Muscle of leg (tissue), 11 donors: Measurements from ENCODE around the gene AQP1. TPM values are rescaled to one million over a fixed set of nuclear protein-coding genes. Genes with fewer than 3 reads are reported as not detected.

ENCODE experiments used
- DNase-seq: peaks from one replicate; pipeline ENCODE4 v3.0.0; 2013
- H3K27ac ChIP-seq: one replicate; pipeline ENCODE4 v1.5.1; 2013; ENCODE audit warnings: mild to moderate bottlenecking, low read length, control low read depth
- H3K27me3 ChIP-seq: one replicate; pipeline ENCODE4 v1.6.1; 2013; ENCODE audit warnings: low read length; ENCODE audit not compliant: control insufficient read depth, insufficient read depth
- H3K36me3 ChIP-seq: one replicate; pipeline ENCODE4 v1.6.1; 2013; ENCODE audit warnings: low read length; ENCODE audit not compliant: control insufficient read depth, insufficient read depth
- H3K4me1 ChIP-seq: one replicate; pipeline ENCODE4 v1.6.1; 2013; ENCODE audit warnings: low read length; ENCODE audit not compliant: control insufficient read depth, insufficient read depth
- H3K4me3 ChIP-seq: one replicate; pipeline ENCODE4 v1.5.1; 2013; ENCODE audit warnings: low read length, control low read depth
- H3K9me3 ChIP-seq: replicated peaks from 2 replicates; pipeline ENCODE4 v1.6.1; 2013; ENCODE audit warnings: low read depth, low read length; ENCODE audit not compliant: control insufficient read depth
- WGBS: methylation state at CpG from one replicate; pipeline ENCODE4 v1.1.5; 2013; ENCODE audit warnings: missing lambda C conversion rate; ENCODE audit not compliant: insufficient coverage; 5-methylcytosine and 5-hydroxymethylcytosine counted together
- polyA plus RNA-seq, 8 donors: library from polyadenylated mRNA; unstranded; fragments of 120-200 nt; gene quantifications; one replicate each; pipeline versions ENCODE4 v1.2.1 to v1.2.3, GENCODE V29; 2013; ENCODE audit warnings: inconsistent platforms in 1 of 8, low replicate concordance in 1 of 8; ENCODE audit not compliant: insufficient read length in 8 of 8, insufficient read depth in 1 of 8
- total RNA-seq: library from RNA; stranded (reverse); fragments of 120-200 nt; gene quantifications from one replicate; pipeline ENCODE4 v1.2.4, GENCODE V29; 2013

The AQP1 gene
- total and polyA plus RNA-seq, 9 donors, result 76.5 to 109 (median 87.6) TPM

DNA sequence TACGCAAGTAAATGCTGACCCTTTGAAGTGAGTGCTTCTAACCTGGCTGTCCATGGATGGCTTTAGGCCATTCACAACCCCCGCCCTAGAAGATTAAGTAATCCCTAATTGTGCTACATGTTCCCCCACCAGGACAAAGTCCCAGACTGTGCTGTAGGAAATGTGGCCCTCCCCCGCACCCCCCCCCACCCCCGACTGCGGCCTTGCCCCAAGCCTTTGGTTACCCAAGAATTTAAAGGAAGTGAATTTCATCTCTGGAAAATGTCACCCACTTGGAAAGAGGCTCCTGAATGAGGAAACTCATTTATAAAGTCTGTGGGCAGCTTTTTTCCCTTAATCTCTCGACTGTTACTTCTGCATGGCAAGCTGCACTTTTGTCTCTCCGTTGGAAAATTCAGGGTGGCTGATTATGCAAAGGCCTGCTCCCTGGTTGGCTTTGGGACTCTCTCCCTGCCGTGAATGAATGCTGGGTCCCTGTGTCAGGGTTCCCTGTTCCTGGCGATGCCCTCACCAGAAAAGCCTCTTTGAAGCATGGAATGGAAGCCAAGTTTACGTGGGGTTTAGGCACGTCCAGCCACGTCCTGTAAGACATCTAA, 31.4 kb upstream of the AQP1 start:
- Histone ChIP-seq H3K9me3 (no peaks in the 10 kb centered on the region), H3K36me3 (peaks cover 10% of the 10 kb centered on the region), H3K27me3 (no peaks in the 10 kb centered on the region), H3K4me1 (peaks cover 31% of the 10 kb centered on the region), H3K4me3 (no peak overlapping the region), H3K27ac (no peak overlapping the region)
- DNase-seq, result no peak
- WGBS, result 45% methylated on average over 4 of the region's 12 CpGs

DNA sequence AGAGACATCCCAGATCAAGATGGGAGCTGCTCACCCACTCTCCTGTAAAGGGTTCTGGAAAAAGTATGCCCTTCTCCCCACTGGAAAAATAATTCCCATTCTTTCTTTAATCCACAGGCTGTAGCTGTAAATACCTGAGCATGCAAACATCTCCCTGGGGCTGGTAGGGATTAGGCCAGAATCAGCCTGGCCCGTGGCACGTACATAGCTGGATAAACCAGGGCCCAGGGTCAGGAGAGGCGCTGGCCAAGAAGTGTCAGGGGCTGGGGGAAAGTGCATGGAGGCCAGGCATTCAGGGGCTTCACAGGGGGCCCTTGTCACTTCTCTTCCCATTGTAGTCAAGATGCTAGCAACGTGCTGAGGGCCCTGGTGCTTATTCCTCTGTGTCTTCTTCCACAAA, 30.7 kb upstream of the AQP1 start:
- Histone ChIP-seq H3K36me3 (peaks cover 7% of the 10 kb centered on the region), H3K4me1 (peaks cover 35% of the 10 kb centered on the region), H3K9me3 (no peaks in the 10 kb centered on the region), H3K4me3 (no peak overlapping the region), H3K27ac (no peak overlapping the region), H3K27me3 (no peaks in the 10 kb centered on the region)
- WGBS, result 65% methylated on average over 3 of the region's 4 CpGs
- DNase-seq, result no peak

DNA sequence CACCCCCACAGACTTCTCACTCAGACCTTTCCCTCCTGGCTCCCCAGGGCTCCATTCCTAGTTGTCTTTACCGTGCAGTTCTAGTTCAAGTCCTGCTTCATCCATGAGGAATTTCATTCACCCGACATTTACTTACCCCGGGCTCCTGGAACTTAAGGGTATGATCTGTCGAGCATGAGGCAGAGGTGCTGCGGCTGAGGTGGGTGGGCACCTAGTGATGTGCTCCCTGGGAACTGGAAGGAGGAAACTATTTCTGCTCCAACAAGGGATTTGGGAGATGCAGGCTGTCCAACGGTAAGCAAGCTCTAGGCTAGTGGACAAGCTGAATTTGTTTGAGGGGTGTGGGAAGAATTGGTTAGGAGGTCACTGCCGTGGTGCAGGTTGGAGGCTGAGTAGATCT, 30.2 kb upstream of the AQP1 start:
- 82% methylated on average over 5 of the region's 7 CpGs for WGBS
- no peak overlapping the region for H3K27ac ChIP-seq

DNA sequence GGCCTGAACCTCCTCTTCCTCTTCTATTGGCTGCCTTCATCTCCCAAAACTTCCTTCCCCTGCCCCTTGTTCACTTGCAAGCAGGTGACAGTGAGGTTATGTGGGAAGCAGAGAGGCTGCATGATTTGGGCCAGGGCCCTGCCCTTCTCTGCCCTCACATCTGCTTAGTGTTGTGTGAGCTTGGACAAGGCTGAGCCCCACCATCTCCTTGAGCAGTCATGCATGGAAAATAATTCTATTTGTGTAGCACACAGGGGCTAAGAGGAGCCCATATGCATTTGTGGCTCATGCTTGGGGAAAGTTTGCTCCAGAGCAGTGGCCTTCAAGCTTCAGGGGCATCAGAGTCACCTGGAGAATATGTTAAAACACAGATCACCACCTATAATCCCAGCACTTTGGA, 26.8 kb upstream of the AQP1 start:
- H3K4me3 ChIP-seq, result no peak overlapping the region
- no peak overlapping the region for H3K27ac ChIP-seq
- no peak for DNase-seq
- no peaks in the 10 kb centered on the region for H3K27me3 ChIP-seq
- no peaks in the 10 kb centered on the region for H3K36me3 ChIP-seq
- H3K4me1 ChIP-seq, result peaks cover 49% of the 10 kb centered on the region
- no peaks in the 10 kb centered on the region for H3K9me3 ChIP-seq

More for the DNA sequence above, 30.2 kb upstream of the AQP1 start:
- H3K4me1 ChIP-seq, result peaks cover 38% of the 10 kb centered on the region
- no peak overlapping the region for H3K4me3 ChIP-seq
- DNase-seq, result no peak
- H3K36me3 ChIP-seq, result peaks cover 2% of the 10 kb centered on the region
- H3K9me3 ChIP-seq, result no peaks in the 10 kb centered on the region
- H3K27me3 ChIP-seq, result no peaks in the 10 kb centered on the region

DNA sequence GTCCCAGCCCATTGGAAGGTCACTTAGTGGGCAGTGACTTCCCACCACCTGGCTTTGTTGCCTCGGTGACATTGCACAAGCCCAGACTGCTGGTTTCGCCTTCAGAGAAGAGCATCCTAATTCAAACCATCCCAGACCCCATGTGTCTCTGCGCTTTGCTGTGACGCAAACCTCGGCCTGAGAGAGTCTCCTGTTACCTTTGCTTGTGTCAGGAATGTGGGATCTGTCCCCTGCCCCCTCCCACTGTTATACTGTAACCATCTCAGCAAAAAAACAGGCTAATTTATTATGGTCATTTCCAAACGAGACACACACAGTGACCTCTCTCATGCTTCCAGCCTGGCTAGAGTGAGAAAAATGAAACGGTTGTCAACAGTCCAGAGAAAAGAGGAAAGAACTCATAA, 25.0 kb upstream of the AQP1 start:
- H3K27me3 ChIP-seq, result no peaks in the 10 kb centered on the region
- H3K27ac ChIP-seq, result peak overlapping the region; percentile 62

DNA sequence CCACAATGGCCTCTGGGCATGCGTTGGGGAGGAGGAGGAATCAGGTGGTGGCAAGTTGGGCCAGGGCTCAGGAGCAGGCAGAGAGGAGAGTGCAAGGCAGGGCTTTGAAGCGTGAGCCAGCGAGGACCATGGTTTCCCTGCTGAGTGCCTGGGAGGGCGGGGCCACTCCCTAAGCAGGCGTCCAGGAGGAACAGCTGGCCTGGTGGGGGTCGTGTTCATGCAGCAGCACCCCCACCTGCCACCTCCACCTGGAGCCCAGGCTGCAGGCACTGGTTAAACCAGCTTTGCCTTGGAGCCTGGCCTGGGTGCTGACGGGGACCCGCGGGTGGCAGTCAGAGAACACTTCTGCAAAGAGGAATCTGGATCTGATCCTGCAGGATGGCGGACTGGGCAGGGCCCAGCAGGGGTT, 24.2 kb upstream of the AQP1 start:
- DNase-seq, result no peak
- Histone ChIP-seq H3K9me3 (no peaks in the 10 kb centered on the region), H3K27ac (peak overlapping the region; percentile 0), H3K4me3 (no peak overlapping the region), H3K27me3 (no peaks in the 10 kb centered on the region), H3K4me1 (peaks cover 46% of the 10 kb centered on the region), H3K36me3 (no peaks in the 10 kb centered on the region)
- WGBS, result 41% methylated on average over 8 of the region's 10 CpGs

More for the DNA sequence above, 25.0 kb upstream of the AQP1 start:
- H3K4me1 ChIP-seq, result peaks cover 39% of the 10 kb centered on the region
- WGBS, result 14% methylated on average over 6 of the region's 7 CpGs
- peak; percentile 83 for DNase-seq
- H3K9me3 ChIP-seq, result no peaks in the 10 kb centered on the region
- H3K4me3 ChIP-seq, result no peak overlapping the region
- H3K36me3 ChIP-seq, result no peaks in the 10 kb centered on the region

DNA sequence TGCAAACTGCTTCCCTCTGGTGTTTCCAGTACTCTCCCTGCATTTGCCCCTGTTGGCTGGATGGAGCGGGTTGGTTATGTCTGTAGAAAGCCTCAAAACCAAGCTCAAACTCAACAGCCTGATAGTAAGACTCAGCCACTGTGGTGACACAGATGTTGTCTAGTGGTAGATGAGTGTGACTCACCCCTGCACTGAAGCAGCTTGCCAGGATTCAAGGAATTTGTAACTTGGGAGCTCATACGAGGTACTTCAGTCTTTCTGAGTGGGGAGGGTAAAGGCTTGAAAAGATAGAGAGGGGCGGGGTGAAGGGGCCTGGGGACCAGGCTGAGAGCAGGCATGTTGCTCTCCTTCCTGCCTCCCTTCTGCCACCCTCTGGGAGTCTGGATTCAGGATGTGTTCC, 22.9 kb upstream of the AQP1 start:
- Histone ChIP-seq H3K27me3 (no peaks in the 10 kb centered on the region), H3K4me3 (no peak overlapping the region), H3K4me1 (peaks cover 57% of the 10 kb centered on the region), H3K9me3 (no peaks in the 10 kb centered on the region), H3K27ac (no peak overlapping the region), H3K36me3 (no peaks in the 10 kb centered on the region)
- no CpG with 5 or more reads among the region's 3 CpGs for WGBS
- peak; percentile 87 for DNase-seq

DNA sequence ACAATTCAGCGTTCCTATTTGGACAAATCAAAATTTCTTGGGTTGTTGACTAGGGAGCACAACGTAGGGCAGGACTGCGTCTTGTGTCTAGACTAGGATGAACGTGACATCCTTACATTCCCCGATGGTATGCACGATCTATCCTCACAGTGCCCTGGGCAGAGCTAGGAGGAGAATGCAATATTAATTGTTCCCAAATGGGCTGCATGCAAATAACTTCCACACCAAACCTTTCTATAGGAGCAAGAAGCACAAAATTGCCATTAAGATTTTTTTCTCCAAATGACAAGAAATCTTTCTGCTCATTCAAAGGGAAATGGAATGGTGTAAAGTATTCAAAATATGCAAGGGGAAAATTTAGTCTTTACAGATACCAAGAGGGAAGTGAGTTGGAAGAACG, 21.4 kb upstream of the AQP1 start:
- Histone ChIP-seq H3K27ac (no peak overlapping the region), H3K36me3 (no peaks in the 10 kb centered on the region), H3K27me3 (no peaks in the 10 kb centered on the region), H3K4me3 (no peak overlapping the region), H3K4me1 (peaks cover 72% of the 10 kb centered on the region), H3K9me3 (no peaks in the 10 kb centered on the region)
- DNase-seq, result no peak
- 100% methylated on average over 2 of the region's 7 CpGs for WGBS

DNA sequence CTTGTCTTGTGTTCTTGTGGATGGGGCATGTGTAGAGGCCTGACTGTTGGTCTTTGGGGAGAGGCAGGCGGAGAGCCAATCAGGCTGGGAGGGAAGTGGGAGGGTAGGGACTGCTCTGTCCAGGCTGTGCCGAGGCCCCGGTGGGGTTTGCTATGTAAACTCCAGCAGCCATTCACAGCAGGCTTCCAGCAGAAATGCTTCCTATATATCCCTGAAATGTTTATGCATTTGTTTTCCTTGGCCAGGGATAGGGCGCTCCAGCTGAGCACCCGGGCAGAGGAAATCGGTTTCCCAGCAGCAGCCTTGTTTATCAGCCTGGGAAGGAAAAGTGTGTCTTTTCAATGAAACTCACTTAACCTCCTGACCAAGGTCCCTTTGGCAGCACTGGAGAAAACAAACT, 18.3 kb upstream of the AQP1 start:
- Histone ChIP-seq H3K4me3 (no peak overlapping the region), H3K36me3 (no peaks in the 10 kb centered on the region), H3K4me1 (peaks cover 65% of the 10 kb centered on the region), H3K27me3 (no peaks in the 10 kb centered on the region), H3K9me3 (no peaks in the 10 kb centered on the region), H3K27ac (peak overlapping the region; percentile 92)
- DNase-seq, result peak; percentile 94
- 48% methylated on average over 2 of the region's 6 CpGs for WGBS

DNA sequence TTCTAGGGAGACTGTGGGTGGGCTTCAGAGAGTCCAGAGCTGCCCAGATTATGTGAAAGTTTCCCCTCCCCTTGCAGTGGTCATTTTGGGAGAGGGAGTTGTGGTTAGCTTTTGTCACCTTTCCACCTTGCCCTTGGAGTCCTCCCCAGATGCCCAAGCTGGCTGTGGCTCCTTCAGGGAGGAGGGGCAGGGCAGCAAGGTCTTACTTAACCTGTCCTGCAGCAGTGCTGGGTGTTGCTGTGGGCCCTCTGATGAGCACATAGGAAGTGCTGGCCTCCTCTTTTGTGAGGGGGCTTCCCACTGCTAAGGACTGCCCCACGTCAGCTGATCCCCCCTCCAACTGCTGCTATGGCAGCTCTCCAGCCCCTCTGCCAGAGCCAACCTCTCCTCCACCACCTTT, 17.6 kb upstream of the AQP1 start:
- H3K4me1 ChIP-seq, result peaks cover 62% of the 10 kb centered on the region
- peaks cover 2% of the 10 kb centered on the region for H3K27me3 ChIP-seq

More for the DNA sequence above, 17.6 kb upstream of the AQP1 start:
- Histone ChIP-seq H3K36me3 (no peaks in the 10 kb centered on the region), H3K9me3 (no peaks in the 10 kb centered on the region), H3K4me3 (no peak overlapping the region), H3K27ac (peak overlapping the region; percentile 92)
- WGBS, result 25% methylated on average over 1 of the region's 1 CpG
- DNase-seq, result no peak
